GM21360 (cell line): Measurements from ENCODE around the gene HERPUD2.
"Not testable (repeated sequence)": the region's sequence is repeated elsewhere in the genome, so short reads cannot be mapped to it uniquely, and the experiment has no call there.

Source experiments
- ATAC-seq: cut with Tn5 transposase; IDR thresholded peaks from one replicate; pipeline ENCODE4 v1.9.1; 2021; ENCODE audit warnings: mild to moderate bottlenecking, moderate library complexity; ENCODE audit not compliant: unreplicated experiment

HERPUD2 gene

GRCh38 chr7:35623381-35623780 lies 71.6 kb downstream of the HERPUD2 start:
- ATAC-seq: no peak

GRCh38 chr7:35619863-35620262 lies 75.1 kb downstream of the HERPUD2 start:
- ATAC-seq: no peak

- no peak for ATAC-seq
Measured at GRCh38 chr7:35617041-35617440, 77.9 kb downstream of the HERPUD2 start.

- ATAC-seq: no peak
Measured at GRCh38 chr7:35613150-35613549, 81.8 kb downstream of the HERPUD2 start.

DNA sequence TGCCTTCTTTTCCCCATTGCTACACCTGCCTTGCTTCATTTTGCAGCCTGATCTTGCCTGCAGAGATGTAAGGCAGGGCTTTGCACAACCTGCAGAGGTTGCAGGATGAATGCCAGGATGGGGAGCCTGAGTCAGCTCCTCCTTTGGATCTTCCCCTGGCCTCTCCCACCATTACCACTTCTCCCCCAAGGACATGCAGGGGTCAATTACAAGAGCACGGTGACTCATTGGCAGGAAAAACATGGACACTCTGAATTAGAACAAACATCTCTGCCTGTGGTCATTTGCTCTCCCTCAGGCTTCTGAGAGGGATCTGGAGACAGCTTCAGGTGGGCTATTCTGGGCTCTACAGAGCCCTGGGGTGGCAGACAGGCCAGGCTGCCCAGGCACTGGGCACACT lies 89.2 kb downstream of the HERPUD2 start:
- ATAC-seq: no peak

DNA sequence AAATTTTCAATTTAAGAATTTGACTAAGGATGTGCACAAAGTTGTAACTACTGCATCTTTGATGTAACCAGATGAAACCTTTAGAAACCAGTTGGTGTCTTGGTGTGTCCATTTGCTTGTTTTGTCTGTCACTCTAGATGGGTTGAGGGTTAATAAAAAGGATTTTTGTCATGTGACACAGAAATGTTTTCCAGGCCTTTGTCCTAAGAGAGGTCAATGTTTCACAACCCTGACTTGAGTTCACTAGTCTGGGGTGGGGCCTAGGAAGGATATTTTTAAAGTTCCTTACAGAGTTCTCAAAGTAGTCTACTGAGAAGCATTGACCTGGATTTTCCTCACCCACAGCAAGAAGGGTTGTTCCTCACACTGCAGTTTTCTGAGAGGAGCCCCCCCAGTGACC lies 90.3 kb downstream of the HERPUD2 start:
- ATAC-seq: no peak

DNA sequence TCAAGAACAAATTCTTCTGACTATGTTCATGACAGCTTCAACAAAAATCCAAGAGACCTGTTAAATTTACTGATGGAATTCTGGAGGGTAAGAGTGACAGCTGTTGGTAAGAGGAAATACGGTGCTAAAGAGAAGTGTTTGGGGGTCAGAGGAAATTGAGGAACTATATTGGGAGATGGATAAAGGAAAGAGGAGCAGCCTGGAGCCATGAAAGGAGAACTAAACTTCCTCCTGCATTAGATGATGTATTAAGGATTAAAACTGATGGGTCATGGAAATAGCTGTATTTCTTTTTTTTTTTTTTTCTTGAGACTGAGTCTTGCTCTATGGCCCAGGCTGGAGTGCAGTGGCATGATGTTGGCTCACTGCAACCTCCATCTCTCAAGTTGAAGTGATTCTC lies 95.3 kb downstream of the HERPUD2 start:
- ATAC-seq: no peak

DNA sequence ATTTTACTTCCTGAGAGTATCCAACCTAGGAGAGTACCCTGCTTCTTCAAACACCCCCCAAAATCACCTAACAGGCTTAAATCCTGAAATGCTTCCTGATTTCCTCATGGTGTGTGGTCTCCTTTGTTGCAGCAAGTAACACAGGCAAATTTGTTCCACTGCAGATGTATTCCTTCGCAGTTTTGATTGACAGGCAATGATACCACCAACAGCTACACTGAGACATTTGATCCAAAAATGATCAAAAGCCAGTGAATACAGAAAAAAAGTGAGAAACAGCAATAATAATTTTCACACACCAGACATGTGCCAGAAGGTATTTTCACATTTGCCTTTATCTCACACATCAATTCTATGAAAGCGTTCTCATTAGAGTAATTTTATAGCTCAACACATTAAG lies 95.9 kb downstream of the HERPUD2 start:
- no peak for ATAC-seq

DNA sequence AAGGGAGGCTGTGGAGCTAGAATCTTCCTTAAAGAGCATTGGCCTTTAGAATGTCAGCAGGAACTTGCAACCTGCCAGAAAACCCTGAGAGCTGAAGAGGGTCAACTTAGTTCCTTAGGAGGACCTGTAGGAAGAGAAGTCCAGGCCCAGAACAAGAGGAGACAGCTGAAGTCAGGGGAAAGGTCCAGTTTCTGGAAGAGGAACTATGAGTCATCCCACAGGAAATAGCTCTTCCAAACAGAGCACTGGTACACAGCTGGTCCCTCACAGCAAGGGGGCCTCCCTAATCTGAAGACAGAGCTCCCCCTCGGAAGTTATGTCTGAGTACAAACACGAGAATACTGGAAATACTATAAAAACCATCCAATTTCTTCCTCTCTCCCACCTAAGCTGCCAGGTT lies 98.9 kb downstream of the HERPUD2 start:
- no peak for ATAC-seq

DNA sequence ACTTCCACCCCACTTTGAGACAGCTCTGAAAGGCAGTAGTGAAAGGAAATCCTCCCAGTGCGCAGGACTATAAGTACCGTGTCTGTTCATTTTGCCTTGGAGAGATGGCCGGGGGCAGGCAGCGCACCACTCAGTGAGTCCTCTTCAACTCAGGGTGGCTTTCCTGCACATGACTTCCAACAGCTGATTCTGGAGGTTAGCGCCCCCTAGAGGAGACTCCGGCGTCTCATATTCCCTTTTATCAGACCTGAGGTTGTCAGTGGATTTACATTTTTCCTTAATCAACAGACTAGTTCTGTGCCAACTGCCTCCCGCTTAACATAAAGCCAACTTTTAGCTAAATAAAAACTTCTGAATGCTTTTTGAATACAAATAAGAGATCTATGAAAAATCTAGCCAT lies 101.0 kb downstream of the HERPUD2 start:
- no peak for ATAC-seq

- ATAC-seq: no peak
Measured at GRCh38 chr7:35588647-35589046, 106.3 kb downstream of the HERPUD2 start.

- no peak for ATAC-seq
Measured at GRCh38 chr7:35584990-35585389, 109.9 kb downstream of the HERPUD2 start.

- not testable (repeated sequence) for ATAC-seq
Measured at GRCh38 chr7:35584533-35584932, 110.4 kb downstream of the HERPUD2 start.
